ENCODE results near the gene PARP1.

PARP1 gene

DNA sequence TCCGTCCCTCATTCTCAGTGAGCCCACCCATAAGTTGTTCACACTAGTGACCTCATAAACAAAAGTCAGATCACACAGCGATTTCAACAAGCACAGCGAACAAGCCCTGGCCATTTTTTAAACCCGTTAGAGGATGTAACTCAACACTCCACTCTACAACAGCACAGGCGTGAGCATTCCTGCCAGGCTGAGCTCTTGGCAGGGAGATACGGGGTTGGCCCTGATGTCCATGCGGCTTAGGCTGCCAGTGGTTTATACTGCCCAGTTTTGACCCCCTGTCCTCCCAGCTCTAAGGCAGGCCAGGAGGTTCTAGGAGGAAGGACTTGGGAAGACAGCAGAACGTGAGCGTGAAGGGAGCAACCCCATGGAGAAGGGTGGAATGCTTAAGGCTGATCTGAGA, 35.0 kb downstream of the PARP1 start:
- no peak for DNase-seq

DNA sequence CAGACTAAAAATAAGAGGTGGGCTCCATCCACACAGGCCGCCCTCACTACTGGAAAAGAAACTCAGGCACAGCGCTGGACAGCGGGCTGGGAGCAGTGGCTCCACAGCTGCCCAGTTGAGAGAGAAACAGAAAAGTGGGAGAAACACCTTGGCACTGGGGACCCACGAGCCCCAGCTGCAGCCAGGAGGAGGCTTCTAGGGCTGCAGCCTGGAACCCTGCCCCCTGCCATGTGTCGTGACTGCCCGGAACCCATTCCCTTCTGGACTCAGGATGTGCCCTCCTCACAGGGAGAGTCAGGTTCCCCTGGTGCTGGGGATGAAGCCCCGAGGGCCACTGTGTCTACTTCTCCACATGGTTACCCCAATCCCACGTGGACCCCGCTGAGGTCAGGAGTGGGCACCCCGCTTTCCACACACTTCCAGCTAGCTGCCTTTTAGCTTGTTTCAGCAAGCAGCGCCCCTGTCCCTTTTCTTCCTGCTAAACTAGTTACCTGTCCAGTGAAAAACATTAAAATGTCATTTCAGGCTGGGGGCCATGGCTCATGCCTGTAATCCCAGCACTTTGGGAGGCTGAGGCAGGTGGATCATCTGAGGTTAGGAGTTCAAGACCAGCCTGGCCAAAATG, 35.9 kb downstream of the PARP1 start:
- DNase-seq, result no peak

DNA sequence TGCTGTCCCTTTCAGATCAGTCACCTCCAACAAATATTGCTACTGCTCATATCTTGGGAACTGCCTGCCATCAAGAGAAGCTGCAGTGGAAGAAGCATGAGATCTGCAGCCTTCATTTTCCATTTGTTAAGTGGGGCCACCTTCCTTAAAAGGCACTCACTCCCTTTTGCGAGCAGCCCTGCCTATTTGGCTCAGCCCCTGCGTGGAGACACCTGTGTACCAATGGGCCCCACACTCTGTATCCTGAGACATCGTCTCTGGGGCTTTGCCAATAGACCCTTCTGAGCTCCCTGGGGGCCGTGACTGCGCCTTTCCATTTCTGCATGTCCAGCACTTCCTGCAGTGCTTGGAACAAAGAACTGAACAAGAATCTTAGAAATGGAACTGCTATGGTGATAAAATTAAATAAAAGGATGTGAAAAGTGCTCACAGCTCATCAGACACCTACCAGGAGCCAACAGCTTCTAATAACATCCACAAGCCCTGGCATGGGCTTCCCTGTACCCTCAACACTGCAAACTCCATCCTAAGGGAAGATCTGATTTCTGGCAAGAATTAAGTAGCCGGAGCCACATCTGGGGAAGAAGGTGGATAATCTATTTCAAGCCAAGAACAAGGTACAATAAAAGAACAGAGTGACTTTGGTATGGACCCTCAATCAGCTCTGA, 36.7 kb downstream of the PARP1 start:
- no peak for DNase-seq

DNA sequence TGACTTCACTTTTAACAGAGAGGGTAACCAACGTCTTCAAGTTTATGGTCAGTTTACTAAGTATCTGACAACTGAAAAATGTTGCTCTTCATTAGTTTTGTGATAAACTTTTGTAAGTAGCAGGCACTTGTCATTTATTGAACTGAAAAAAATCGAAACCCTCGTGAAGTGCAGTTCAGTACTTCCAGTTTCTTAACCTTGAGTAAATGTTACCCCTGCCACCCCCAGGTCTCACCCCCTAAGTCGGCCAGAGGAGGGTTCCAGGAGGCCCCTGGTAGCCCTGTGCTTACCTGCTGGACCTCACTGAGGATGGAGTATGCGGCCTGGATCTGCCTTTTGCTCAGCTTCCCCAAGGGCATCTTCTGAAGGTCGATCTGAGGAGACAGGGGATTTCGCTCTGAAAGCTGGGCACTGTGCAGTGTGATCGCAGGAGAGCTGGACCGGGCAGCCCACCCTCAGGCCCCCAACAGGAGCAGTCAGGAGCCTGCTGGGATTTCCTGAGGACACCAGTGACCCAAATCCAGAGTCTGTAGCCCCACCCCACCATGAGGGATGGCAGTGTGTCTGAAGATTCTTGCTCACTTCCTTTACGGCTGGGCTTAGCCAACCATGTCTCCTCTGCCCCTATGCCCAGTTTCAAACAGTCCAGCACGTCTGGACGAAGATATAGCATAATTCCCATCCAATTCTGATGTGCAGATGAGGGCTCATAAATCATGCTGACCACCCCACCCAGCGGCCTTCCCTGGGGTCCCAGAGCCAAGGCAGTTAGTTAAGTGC, 37.6 kb downstream of the PARP1 start:
- DNase-seq, result no peak

DNA sequence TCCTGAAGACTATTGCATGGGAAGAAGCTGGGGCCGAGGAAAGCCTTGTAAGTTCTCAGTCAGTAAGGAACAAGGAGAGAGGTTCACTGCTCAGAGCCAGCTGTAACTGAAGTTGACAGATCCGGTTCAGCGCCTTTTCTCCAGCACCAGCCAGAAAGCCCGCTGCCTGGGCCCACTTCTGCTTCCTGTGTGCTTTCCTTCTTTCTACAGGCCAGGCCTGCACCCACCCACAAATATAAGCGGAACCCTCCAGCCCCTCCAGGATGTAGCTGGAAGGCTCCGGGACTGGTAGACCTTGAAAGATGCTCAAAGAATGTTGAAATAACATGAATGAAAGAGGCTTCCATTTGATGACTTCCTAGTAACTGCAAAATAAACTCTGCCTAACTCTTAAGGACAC, 38.8 kb downstream of the PARP1 start:
- no peak for DNase-seq

DNA sequence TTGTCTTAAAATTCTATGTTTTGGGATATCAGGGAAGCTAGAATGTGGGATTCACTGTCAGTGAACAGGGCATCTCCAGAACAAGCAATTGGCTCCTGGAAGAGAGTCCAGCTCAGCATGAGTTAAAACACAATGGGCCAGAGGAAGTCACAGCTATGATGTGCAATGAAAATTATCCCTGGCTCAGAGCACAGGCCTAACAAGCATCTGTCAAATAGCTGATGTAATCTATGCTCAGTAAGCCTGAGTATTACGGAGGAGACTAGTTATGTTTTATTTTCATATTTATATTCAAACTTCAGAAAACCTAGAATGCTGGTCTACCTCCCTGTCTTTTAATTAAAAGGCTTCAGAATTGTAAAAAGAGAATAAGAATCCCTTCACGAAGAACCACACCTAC, 41.6 kb downstream of the PARP1 start:
- DNase-seq, result no peak

DNA sequence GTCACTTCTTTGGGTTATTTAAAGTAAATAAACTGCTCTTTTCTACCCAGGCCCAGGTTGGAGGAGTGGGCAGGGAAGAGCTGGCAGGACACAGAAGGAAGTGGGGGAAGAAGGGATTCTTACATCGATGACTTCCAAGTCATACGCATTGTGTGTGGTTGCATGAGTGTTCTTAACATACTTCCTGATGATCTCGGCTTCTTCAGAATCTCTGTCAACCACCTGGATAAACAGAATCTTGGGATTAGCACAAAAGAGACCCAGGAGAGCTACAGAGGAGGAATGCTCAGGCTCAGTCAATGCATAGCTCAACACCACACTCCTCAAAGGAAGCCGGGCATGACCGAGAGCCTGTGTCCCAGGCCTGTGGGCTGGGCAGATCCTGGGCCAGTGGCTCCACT, 42.1 kb downstream of the PARP1 start:
- peak; percentile 16 for DNase-seq

DNA sequence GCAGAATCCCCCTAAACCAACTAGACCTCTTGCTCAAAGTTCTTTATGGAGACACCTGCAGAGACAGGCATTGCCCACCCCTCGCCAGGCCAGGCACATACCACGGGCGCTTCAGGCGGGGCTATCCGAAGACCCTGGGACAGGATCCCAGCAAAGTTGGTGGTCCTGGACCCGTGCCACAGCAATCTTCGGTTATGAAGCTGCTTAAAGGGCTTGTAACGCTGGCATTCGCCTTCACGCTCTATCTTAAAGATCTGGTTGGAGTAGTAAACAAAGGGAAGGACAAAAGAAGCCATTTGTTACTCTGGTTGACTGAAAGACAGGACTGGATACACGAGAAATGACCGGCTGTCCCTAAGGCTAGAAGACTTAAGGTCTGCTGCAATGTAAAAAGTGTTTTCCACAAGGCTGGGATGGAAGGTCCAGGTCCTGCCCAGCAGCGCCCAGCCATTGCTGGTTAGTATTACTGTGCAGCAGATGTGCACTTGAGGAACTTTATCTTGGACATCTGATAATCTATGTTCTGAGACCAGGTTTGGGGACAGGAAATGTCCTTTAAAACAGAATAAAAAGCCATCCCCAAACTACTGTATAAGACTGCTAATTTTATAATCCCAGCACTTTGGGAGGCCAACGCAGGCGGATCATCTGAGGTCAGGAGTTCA, 42.9 kb downstream of the PARP1 start:
- DNase-seq, result no peak

DNA sequence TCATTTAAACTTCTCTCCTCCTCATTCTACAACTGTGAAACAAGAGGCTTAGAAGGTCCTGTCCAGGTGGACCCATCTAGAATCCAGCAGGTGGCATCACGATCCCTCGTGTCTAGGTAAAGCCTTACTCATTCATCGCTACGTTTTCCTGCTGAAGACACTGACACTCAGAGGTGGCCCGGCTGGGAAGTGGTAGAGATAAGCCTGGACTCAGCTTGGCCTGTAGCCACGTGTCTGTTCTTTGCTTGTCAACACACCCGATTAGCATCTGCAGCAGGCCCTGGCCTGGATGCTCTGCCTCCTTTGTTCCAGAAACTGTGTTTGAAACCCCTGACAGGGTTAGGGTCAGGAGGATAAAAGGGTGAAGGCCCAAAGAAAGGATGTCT, 43.4 kb downstream of the PARP1 start:
- DNase-seq, result no peak

DNA sequence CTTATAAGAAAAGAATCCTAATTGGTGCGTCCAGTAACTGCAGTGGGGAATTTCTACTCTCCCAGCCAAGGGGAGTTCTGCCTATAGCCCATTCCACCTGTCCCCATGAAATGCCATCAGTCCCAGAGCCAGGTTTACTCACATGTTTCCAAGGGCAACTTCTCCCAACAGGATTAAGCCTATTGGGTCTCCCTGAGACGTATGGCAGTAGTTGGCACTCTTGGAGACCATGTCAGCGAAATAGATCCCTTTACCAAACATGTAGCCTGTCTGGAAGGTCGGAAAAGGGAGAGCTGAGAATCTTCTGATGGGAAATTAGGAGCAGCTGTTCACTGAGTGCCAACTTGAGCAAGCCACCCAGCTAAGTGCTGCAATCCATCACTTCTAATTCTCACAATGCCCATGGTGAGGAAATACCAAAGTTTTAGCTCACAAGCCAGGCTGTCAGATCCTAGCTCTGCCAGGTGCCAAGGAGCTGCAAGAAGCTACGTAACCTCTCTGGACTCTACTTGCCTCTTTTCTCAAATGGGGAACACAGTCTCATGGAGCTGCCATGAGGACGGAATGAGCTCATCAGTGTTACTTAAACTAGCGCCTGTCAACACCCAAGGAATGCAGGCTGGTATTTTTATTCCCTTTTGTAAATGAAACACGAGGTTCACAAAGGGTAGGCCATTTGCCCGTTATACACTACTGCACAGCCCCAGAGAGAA, 43.9 kb downstream of the PARP1 start:
- no peak for DNase-seq

DNA sequence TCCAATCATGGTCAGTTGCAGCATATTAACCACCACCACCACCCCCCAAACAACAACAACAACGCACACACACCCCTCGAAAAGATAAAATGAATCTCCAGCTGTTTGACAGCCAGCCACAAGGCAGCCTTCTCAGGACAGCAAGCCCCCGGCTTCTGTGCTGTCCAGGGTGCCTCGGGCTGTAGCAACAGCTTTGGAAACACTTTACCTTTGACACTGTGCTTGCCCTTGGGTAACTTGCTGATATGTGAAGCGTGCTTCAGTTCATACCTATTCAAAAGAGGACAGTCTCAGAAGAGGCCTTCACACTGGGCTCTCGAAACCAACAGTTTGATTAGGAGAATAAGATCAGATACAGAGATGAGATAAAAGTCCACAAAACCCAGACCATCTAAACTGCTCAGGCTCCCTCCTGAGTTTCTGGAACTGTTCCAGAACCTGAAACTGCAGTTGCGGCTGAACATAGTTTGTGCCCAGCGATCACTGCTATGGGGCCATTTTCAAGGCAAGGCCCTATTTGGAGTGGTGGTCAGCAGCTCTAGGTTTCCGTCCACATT, 44.9 kb downstream of the PARP1 start:
- no peak for DNase-seq

DNA sequence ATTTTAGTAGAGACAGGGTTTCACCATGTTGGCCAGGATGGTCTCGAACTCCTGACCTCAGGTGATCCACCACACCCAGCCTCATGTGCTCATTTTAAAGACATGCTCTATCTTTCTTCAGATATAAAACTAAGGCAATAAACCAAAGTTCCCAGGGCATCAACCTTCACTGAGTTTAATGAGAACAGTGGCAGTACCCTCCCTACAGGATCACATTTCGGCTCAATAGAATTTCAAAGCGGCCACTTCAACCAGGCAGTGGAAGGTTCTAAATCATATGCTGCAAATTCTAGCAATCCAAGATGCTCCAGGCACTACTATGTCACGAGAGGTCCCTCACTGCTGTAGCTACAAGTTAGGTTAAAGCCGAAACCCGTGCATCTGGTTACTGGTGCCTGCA, 45.5 kb downstream of the PARP1 start:
- no peak for DNase-seq

DNA sequence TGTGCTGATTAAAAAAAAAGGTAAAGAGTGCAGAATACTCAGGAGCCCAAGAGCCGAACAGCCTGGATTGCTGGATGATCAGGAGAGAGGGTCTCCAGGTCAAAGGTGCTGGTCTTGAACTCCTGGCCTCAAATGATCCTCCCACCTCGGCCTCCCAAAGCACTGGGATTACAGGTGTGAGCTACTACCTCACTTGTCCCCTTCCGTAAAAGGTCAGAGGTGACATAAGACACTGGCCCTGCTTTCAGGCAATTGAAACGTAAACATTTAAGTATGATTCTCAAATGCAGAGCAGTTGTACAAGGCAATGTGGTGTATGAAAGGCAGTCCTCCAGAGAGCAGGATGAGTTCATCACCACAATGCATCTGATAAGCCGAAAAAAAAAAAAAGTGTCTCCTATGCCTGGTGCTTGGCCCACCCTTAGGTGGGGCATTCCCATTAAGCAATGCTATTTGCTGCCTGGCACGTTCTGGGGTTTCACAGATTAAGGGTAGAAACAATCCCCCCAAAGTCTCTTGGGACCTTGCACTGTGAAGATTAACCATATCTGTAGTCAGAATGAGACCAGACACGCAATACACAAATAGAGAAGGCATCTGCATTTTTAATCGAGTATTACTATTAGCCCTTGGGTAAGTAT, 47.7 kb downstream of the PARP1 start:
- no peak for DNase-seq

DNA sequence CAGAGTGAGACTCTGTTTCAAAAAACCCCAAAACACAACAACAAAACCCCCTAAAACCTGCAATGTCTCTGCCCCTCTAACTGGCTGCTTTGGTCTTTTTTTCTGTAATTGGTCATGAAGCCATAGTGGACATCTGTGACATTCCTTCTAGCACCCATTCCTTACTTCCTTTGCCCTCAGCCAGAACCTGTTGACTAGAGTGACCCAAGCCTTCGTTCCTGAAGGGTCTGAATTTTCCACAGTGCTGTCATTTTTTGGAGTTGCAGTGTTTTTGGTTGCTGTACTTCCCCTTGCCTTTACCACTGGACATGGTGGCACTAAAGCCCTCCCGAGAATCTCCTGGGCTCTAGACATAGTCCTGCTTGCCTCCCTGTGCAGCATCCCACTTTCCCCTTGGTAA, 50.5 kb downstream of the PARP1 start:
- no peak for DNase-seq

DNA sequence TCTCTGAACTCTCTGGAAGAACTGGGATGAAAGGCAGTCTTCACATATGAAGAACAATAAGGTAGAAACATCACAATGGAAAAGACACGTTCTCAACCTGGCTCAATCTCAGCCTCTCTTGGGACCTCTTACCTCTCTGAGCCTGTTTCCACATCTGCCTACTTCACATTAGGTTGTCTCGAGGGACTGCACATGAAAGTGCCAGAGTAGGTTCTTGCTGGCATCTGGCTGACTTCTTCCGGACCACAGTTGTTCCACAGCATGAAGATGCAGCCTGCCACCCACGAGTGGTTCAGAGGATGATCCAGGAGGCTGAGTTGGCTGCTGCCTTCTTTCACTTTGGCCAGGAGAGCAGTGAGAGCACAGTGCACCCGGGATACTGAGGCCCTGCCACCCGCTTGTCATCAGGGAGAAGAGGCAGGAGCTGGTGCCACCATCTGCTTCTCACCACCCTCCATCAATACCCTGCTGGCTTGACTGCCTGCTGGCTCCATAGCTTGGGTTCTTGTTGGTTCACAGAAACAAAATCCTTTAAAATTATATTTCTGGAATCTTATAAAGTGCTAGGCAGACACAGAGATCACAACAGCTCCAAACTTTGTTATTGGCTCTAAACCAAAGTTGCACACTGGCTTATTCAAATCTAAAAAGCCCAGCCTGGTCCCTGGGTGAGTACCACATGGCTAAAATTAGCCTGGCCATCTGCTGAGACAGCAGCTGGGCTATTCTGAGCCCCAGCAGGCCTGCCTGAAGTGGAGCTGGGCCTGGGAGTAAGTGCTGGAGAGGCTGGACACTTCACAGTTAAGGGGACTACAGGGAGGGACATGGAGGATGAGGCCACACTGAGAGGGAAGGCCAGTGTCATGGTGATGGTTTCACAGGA, 52.0 kb downstream of the PARP1 start:
- no peak for DNase-seq

DNA sequence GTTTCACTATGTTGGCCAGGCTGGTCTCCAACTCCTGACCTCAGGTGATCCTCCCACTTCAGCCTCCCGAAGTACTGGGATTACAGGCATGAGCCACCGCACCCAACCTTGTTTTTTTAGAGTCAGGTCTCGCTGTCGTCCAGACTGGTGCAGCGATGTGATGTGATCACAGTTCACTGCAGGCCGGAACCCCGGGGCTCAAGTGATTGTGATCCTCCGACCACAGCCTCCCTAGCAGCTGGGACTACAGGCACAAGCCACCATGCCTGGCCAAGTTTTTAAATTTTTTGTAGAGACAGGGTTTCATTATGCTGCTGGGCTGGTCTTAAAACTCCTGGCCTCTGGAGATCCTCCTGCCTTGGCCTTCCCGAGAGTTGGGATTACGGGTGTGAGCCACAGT, 52.9 kb downstream of the PARP1 start:
- DNase-seq, result no peak

DNA sequence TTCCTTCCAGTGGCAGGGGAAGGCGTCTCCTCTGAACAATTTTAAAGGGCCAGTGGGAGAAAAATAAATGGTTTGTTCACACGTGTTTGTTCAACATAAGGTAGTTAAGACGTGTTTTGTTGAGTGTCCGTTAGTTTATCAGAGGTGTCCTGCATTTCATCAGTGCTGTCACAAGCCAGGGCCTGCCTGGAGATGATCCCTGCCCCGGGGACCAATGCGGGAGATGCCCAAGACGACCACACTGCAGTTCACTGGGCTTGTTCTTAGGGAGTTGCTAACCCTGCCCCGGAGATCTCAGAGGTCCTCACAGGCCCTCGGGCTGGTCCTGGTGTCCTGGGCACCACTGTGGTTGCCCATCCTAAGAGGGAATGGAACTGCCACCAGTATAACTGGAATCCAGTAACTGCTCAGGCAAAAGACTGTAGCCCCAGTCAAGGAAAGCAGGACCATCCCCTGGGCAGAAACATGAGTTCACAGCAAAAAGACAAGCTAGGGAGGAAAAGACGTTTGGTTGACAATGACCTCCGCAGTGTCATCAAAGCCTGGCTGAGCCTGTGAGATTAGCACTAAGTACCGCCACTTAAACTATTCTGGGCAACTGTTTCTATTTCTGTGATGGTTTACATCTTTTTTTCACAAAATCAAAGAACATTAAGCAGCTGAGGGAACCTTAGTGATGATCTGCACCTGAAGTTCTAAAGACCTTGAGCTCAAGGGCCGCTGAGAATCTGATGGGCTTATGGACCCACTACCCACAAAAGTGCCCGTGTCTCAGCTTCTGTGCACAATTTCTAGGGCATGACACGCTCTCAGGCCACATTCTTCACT, 54.0 kb downstream of the PARP1 start:
- no peak for DNase-seq

DNA sequence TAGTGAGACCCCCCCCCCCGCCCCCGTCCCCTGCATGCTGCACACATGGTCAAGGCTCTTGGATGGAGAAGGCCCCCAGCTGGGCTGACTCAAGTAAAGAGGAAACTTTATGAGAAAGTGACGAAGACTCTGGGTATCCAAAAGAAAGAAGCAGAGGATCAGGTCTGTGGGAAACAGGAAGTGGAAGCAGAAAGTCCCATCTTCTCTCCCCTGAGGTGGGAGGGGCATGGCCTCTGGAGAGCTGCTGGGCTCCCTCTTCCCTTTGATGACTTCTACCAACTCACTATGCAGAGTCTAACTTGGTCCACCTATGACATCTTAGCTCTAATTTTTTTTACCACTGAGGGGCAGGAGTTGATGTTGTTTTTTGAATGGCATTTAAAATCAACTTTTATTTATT, 56.2 kb downstream of the PARP1 start:
- no peak for DNase-seq

DNA sequence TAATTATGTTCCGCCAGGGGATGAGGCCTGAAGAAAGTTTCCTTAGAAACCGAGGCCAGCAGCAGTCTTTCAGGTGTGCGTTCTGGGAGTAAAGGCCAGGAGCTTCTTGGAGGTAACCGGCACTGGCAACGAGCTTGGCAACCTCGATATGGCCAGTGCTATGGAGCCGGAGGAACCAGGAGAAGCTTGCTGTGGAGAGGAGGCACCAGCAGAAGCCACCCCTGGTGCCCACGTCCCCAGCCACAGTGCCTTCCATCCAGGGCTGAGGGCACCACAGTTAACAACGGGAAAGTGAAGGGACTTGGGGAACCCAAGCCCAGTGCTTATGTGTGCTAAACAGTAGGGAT, 57.4 kb downstream of the PARP1 start:
- no peak for DNase-seq

Data from fibroblast of skin of abdomen (primary cell).